Endothelial cell of umbilical vein (primary cell): ENCODE measurements around the gene C10orf105. TPM values are rescaled to one million over a fixed set of nuclear protein-coding genes. Genes with fewer than 3 reads are reported as not detected.

Source experiments
- BruUV-seq: library from RNA; stranded (reverse); fragments of 400-500 nt; replicated peaks from 2 replicates; lab custom pipeline; 2021; lab: Mats Ljungman, UMichigan
- CTCF ChIA-PET: fragments of 300-600, 350-600 bp; sonication (Branson Sonifier 250); formaldehyde crosslinking; loops from one replicate; lab custom pipeline; 2021; ENCODE audit warnings: antibody characterized with exemption, inconsistent platforms; lab: Charles Lee
- POLR2A ChIA-PET: fragments of 300-600, 350-600 bp; sonication (Branson Sonifier 250); formaldehyde crosslinking; loops from one replicate; lab custom pipeline; 2021; ENCODE audit warnings: antibody characterized with exemption, inconsistent platforms; lab: Charles Lee
- DNase-seq: peaks from one replicate; pipeline ENCODE4 v3.0.0-alpha.2; 2011; ENCODE audit warnings: low read depth, low spot score
- FAIRE-seq: peaks from 2 replicates; lab custom pipeline; 2011; peaks lifted over from hg19 to GRCh38; lab: Jason Lieb, UNC
- H2AFZ ChIP-seq: 2 replicates; pipeline ENCODE4 v1.6.0; 2012; ENCODE audit warnings: low read depth, low read length, control low read depth, inconsistent platforms
- H3K27ac ChIP-seq: 2 replicates; pipeline ENCODE4 v1.5.1; 2011; ENCODE audit warnings: low read depth, mild to moderate bottlenecking, control low read depth, low read length, moderate library complexity; ENCODE audit not compliant: insufficient read depth
- H3K27me3 ChIP-seq, 2 experiments: 2 replicates each; pipeline versions ENCODE4 v1.6.0 to v1.6.1; 2011; ENCODE audit warnings: low read length in 2 of 2, mixed read lengths in 1 of 2; ENCODE audit not compliant: control insufficient read depth in 2 of 2, insufficient read depth in 2 of 2
- H3K36me3 ChIP-seq, 2 experiments: 2 replicates in 1 of 2; 3 replicates in 1 of 2; pipeline ENCODE4 v1.5.1; 2011; ENCODE audit warnings: low read length in 2 of 2, mild to moderate bottlenecking in 1 of 2, moderate library complexity in 1 of 2; ENCODE audit not compliant: control insufficient read depth in 2 of 2, insufficient read depth in 2 of 2; ENCODE audit errors: extremely low read depth in 1 of 2
- H3K4me1 ChIP-seq: 3 replicates; pipeline ENCODE4 v1.5.1; 2011; ENCODE audit warnings: mild to moderate bottlenecking, low read length; ENCODE audit not compliant: control insufficient read depth, insufficient read depth; ENCODE audit errors: extremely low read depth
- H3K4me2 ChIP-seq: 2 replicates; pipeline ENCODE4 v1.6.1; 2011; ENCODE audit warnings: low read length, control low read depth, mixed read lengths; ENCODE audit not compliant: insufficient read depth
- H3K4me3 ChIP-seq, 3 experiments: fragments of 200-600 bp in 1 of 3; sonication (generic), shearing (Covaris generic) in 1 of 3; replicated peaks in 1 of 3; 2 replicates each; pipeline ENCODE4 v1.5.1; 2011 to 2016; ENCODE audit warnings: control low read depth in 3 of 3, low read length in 3 of 3, mild to moderate bottlenecking in 2 of 3, inconsistent platforms in 1 of 3, low read depth in 1 of 3, moderate library complexity in 1 of 3; ENCODE audit not compliant: insufficient read depth in 1 of 3
- H3K79me2 ChIP-seq: 2 replicates; pipeline ENCODE4 v1.6.0; 2012; ENCODE audit warnings: low read length, inconsistent platforms; ENCODE audit not compliant: control insufficient read depth, insufficient read depth
- H3K9ac ChIP-seq: replicated peaks from 2 replicates; pipeline ENCODE3; 2011; ENCODE audit warnings: low read length, control low read depth; ENCODE audit not compliant: insufficient read depth; ENCODE audit errors: extremely low read depth
- H3K9me1 ChIP-seq: replicated peaks from 3 replicates; pipeline ENCODE4 v1.6.0; 2011; ENCODE audit warnings: mild to moderate bottlenecking, low read length; ENCODE audit not compliant: control insufficient read depth, insufficient read depth; ENCODE audit errors: extremely low read depth
- H3K9me3 ChIP-seq: replicated peaks from 2 replicates; pipeline ENCODE4 v1.5.1; 2012; ENCODE audit warnings: low read length, inconsistent platforms; ENCODE audit not compliant: control insufficient read depth, insufficient read depth
- H4K20me1 ChIP-seq: replicated peaks from 2 replicates; pipeline ENCODE3; 2011; ENCODE audit warnings: mild to moderate bottlenecking, low read length; ENCODE audit not compliant: control insufficient read depth, insufficient read depth; ENCODE audit errors: extremely low read depth
- EZH2 ChIP-seq: IDR thresholded peaks from 2 replicates; pipeline ENCODE4 v1.6.1; 2012; ENCODE audit warnings: borderline replicate concordance, low read depth, mild to moderate bottlenecking, moderate library complexity, low read length, inconsistent platforms; ENCODE audit not compliant: severe bottlenecking
- FOS ChIP-seq: IDR thresholded peaks from 2 replicates; pipeline ENCODE4 v1.6.1; 2011; ENCODE audit warnings: mild to moderate bottlenecking, low read length, moderate library complexity, borderline replicate concordance; ENCODE audit not compliant: insufficient read depth
- GATA2 ChIP-seq: IDR thresholded peaks from 2 replicates; pipeline ENCODE4 v1.7.0; 2011; ENCODE audit warnings: low read depth, mild to moderate bottlenecking, moderate library complexity, mixed read lengths, low read length; ENCODE audit not compliant: insufficient read length, insufficient read depth
- JUN ChIP-seq: IDR thresholded peaks from 2 replicates; pipeline ENCODE4 v1.6.1; 2011; ENCODE audit warnings: borderline replicate concordance, low read depth; ENCODE audit not compliant: insufficient read length, insufficient read depth
- MYC ChIP-seq: IDR thresholded peaks from one replicate; pipeline ENCODE4 v1.6.1; 2011; ENCODE audit warnings: mild to moderate bottlenecking, low read depth, low read length
- POLR2A ChIP-seq: IDR thresholded peaks from 2 replicates; pipeline ENCODE4 v1.6.1; 2012; ENCODE audit warnings: low read depth, mild to moderate bottlenecking, control low read depth, low read length
- POLR2AphosphoS5 ChIP-seq: IDR thresholded peaks from 2 replicates; pipeline ENCODE4 v1.6.1; 2012; ENCODE audit warnings: low read depth, mild to moderate bottlenecking, control low read depth, low read length, moderate library complexity; ENCODE audit not compliant: insufficient read depth
- dilution Hi-C: fragments of 300-500 bp; cut with MboI; formaldehyde crosslinking; loops from one replicate; pipeline ENCODE4 v1.15.0; 2019; ENCODE audit warnings: low sequenced_read_pairs; ENCODE audit not compliant: extremely low pct_ligation_motif_present
- intact Hi-C: fragments of 100-400 bp; cut with micrococcal nuclease; formaldehyde crosslinking; loops from one replicate; pipeline ENCODE4 v1.10.0; 2022
- polyA plus RNA-seq, 4 experiments: library from polyadenylated mRNA; depleted of rRNA in 3 of 4; stranded (reverse) in 3 of 4; unstranded in 1 of 4; fragments of >200 nt; gene quantifications; 2 replicates each; pipeline versions ENCODE4 v1.2.1 to v1.2.3, GENCODE V29; 2011 to 2012; ENCODE audit warnings: missing spikeins in 1 of 4
- total RNA-seq: library from RNA; stranded (reverse); gene quantifications from 2 replicates; pipeline ENCODE4 v1.2.3, GENCODE V29; 2021
- TF ChIP-seq, protein P1 (sequence below): IDR thresholded peaks from 2 replicates; pipeline ENCODE4 v1.6.1; 2011; ENCODE audit not compliant: insufficient read depth, insufficient read length
- TF ChIP-seq, protein P2 (sequence below), 2 donors: IDR thresholded peaks; 1 replicate in 1 of 2; 2 replicates in 1 of 2; pipeline ENCODE4 v1.5.1; 2011; ENCODE audit warnings: low read length in 2 of 2, mild to moderate bottlenecking in 2 of 2, moderate library complexity in 2 of 2, control low read depth in 1 of 2, inconsistent platforms in 1 of 2, low read depth in 1 of 2; ENCODE audit not compliant: insufficient read depth in 1 of 2; ENCODE audit errors: extremely low read depth in 1 of 2

Gene C10orf105
- total and polyA plus RNA-seq, 2 donors (not counting 3 experiments of a cell fraction or from before 2014, with no cell fraction given): not detected

DNA sequence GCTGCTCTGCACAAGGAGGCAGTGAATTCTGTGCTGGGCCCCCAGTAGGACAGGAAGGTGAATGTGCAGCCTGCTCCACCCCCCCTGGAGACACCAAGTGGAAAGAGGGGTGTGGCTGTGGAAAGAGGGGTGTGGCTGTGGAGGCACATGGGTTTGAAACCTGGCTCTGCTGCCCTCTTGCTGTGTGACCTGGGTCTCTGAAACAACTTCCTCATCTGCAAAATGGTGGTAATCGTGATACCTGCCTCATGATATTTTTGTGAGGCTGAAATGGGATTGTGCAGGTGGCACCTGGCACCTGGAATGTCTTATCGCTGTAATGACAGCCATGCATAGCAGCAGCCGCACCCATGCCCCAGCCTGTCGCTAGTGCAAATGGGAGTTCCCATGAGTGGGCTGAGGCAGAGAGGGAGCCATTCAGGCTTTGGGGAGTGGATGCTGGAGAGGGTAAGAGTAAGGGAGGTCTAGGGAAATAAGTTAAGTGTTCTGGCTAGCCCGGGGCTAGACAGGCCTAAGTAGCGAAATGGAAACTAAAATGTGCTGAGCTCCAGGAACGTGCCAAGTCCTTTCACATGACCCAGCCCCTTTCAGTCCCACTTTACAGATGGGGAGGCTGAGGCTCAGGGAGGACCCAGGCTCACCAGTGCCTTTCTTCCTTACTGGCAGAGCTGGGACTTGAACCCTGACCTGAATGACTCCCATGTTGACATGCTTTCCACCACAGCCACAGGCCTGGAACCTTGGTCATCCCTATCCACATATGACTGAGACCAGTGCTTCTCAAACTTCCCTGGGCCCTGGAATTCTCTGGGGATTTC is 35.0 kb downstream of the C10orf105 start:
- H3K9me1 ChIP-seq: no peaks in the 10 kb centered on the region
- no peaks in the 10 kb centered on the region for H3K79me2 ChIP-seq
- H3K9ac ChIP-seq: no peak overlapping the region
- ChIA-PET POLR2A (no interaction called here), CTCF (interaction anchor here (1.5 to 3.0 kb wide), 2 partner anchors 12 to 13 kb away, joined by 7 read pairs; no protein-coding TSS in a partner anchor)
- H2AFZ ChIP-seq: no peak overlapping the region
- TF ChIP-seq FOS: no peak
- no peak for TF ChIP-seq JUN
- TF ChIP-seq, protein P1, sequence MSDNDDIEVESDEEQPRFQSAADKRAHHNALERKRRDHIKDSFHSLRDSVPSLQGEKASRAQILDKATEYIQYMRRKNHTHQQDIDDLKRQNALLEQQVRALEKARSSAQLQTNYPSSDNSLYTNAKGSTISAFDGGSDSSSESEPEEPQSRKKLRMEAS: no peak
- TF ChIP-seq POLR2A: no peak
- TF ChIP-seq MYC: no peak
- no peak for TF ChIP-seq EZH2
- no peak for TF ChIP-seq GATA2
- TF ChIP-seq, protein P2, sequence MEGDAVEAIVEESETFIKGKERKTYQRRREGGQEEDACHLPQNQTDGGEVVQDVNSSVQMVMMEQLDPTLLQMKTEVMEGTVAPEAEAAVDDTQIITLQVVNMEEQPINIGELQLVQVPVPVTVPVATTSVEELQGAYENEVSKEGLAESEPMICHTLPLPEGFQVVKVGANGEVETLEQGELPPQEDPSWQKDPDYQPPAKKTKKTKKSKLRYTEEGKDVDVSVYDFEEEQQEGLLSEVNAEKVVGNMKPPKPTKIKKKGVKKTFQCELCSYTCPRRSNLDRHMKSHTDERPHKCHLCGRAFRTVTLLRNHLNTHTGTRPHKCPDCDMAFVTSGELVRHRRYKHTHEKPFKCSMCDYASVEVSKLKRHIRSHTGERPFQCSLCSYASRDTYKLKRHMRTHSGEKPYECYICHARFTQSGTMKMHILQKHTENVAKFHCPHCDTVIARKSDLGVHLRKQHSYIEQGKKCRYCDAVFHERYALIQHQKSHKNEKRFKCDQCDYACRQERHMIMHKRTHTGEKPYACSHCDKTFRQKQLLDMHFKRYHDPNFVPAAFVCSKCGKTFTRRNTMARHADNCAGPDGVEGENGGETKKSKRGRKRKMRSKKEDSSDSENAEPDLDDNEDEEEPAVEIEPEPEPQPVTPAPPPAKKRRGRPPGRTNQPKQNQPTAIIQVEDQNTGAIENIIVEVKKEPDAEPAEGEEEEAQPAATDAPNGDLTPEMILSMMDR (IDR thresholded peaks at IDR 0.05; ENCODE audit: extremely low read depth in 1 of 2, insufficient read depth in 1 of 2, low read depth in 1 of 2, low read length in 2 of 2): no peak
- no peak for TF ChIP-seq POLR2AphosphoS5
- dilution Hi-C loops: no loop called here
- no peak for DNase-seq
- H3K27me3 ChIP-seq: peaks cover 6 to 16% of the 10 kb centered on the region in 2 experiments
- H3K4me1 ChIP-seq: no peaks in the 10 kb centered on the region
- H4K20me1 ChIP-seq: no peaks in the 10 kb centered on the region
- no peak overlapping the region for H3K4me3 ChIP-seq
- no peak overlapping the region for H3K27ac ChIP-seq
- intact Hi-C loops: no loop called here
- FAIRE-seq: no peak
- H3K9me3 ChIP-seq: no peaks in the 10 kb centered on the region
- no TSS peak for BruUV-seq
- H3K4me2 ChIP-seq: no peak overlapping the region
- H3K36me3 ChIP-seq: no peaks in the 10 kb centered on the region
